ENCODE measurements around the gene CLCN5. TPM values are rescaled to one million over a fixed set of nuclear protein-coding genes. Genes with fewer than 3 reads are reported as not detected.

Gene CLCN5
- total and polyA plus RNA-seq, 10 of the 15 experiments (the other 5 are each of a cell fraction or from before 2014, with no cell fraction given): 0.33 to 3.8 (median 2.6) TPM

DNA sequence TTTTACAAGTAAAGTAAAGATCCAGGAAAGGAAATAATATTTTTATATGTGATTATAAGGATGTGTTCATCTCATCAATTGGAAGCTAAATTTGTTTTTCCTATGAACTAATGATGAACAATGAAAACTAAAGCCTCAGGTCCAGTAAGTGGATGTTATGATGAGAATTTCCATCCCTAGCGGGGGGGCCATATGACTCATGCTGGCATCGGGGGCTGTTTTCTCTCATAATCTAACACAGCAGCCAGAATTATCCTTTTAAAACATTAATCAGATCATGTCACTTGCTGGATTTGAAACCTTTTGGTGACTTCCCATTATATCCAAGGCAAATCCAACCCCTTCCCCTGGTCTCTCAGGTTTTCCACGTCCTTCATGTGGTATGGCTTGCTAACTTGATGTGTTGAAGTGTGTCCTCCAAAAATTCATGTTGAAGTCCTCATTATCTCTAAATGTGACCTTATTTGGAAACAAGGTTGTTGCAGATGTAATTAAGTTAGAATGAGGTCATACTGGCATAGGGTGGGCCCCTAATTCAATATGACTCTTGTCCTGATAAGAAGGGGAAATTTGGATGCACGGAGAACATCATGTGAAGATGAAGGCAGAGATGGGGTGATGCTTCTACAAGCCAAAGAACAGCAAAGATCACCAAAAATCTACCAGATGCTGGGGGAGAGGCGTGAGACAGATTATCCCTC lies 181.6 kb downstream of the CLCN5 start (continued):
- no peak for TF ChIP-seq NBN (IDR thresholded peaks at IDR 0.05)
- no peak for TF ChIP-seq CBX3 (IDR thresholded peaks at IDR 0.05; ENCODE audit: borderline replicate concordance, low read depth)
- no peak for TF ChIP-seq CEBPB (IDR thresholded peaks at IDR 0.05; ENCODE audit: borderline replicate concordance in 1 of 2, low read depth in 2 of 2, low read length in 2 of 2)
- TF ChIP-seq, protein P1, sequence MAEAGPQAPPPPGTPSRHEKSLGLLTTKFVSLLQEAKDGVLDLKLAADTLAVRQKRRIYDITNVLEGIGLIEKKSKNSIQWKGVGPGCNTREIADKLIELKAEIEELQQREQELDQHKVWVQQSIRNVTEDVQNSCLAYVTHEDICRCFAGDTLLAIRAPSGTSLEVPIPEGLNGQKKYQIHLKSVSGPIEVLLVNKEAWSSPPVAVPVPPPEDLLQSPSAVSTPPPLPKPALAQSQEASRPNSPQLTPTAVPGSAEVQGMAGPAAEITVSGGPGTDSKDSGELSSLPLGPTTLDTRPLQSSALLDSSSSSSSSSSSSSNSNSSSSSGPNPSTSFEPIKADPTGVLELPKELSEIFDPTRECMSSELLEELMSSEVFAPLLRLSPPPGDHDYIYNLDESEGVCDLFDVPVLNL (IDR thresholded peaks at IDR 0.05; ENCODE audit: low read depth, low read length): no peak
- no peak for TF ChIP-seq MEF2B (IDR thresholded peaks at IDR 0.05; ENCODE audit: partially characterized antibody, poor library complexity, severe bottlenecking)
- TF ChIP-seq KLF5 (IDR thresholded peaks at IDR 0.05; ENCODE audit: partially characterized antibody): no peak
- TF ChIP-seq NR2C1 (IDR thresholded peaks at IDR 0.05): no peak
- TF ChIP-seq ZSCAN29 (IDR thresholded peaks at IDR 0.05): no peak

DNA sequence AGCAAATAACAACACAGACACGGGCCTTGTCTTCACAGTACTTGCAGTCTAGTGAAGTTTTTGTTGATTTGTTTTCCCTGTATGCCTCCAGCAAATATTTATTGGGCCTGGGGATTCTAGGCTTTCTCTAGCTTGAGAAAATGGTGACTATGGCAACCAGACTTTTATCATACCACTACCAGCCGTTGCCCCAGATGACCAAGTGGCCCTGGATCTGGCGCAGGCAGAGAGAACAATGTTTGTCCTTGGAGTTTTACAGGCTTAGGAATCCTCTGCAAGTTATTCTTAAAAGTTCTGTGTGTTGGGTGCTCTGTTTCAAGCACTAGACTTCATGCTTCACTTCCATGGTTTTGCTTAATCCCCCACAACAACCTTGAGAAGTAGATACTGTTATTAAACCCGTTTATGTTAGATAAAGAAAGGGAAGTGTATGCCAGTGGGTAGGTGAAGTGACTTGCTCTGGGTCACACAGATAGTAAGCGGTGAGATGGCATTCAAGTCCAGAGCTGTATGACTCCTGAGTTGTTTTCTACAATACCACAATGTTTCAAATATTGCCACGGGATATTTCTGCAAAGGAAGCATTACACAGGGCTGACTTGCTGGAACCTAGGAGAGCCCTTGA lies 183.8 kb downstream of the CLCN5 start:
- H3K9ac ChIP-seq (ENCODE audit: control insufficient read depth, insufficient read depth, low read length): no peak overlapping the region
- no peak for DNase-seq (ENCODE audit: low read depth, low spot score)
- no peak for ATAC-seq
- SMC1A ChIA-PET (ENCODE audit: uncharacterized antibody, unreplicated experiment): no interaction called here
- RAD21 ChIA-PET (ENCODE audit: unreplicated experiment): no interaction called here
- no peaks in the 10 kb centered on the region for H3K4me1 ChIP-seq (ENCODE audit: control insufficient read depth, insufficient read depth, low read length)
- H3K4me2 ChIP-seq (ENCODE audit: control insufficient read depth, insufficient read depth): no peak overlapping the region
- H3K27me3 ChIP-seq (replicated peaks in 1 of 2; ENCODE audit: control insufficient read depth in 2 of 2, insufficient read depth in 2 of 2, low read length in 1 of 2): no peaks in the 10 kb centered on the region
- H3K79me2 ChIP-seq (ENCODE audit: control insufficient read depth, insufficient read depth, low read length): no peaks in the 10 kb centered on the region
- CTCF ChIA-PET: no interaction called here
- intact Hi-C loops (cut with micrococcal nuclease; ENCODE audit: unreplicated experiment): no loop called here
- TF ChIP-seq POU2F2 (IDR thresholded peaks at IDR 0.05; ENCODE audit: borderline replicate concordance, low read depth, low read length) (no peak), ESRRA (IDR thresholded peaks at IDR 0.05; ENCODE audit: low read length) (no peak), SIX5 (IDR thresholded peaks at IDR 0.05; ENCODE audit: low read depth, low read length, severe bottlenecking) (no peak), NBN (IDR thresholded peaks at IDR 0.05) (no peak), GATAD2B (conservative IDR thresholded peaks at IDR 0.05; ENCODE audit: low read depth) (no peak), GABPA (IDR thresholded peaks at IDR 0.05; ENCODE audit: low read depth) (no peak)
- TF ChIP-seq, protein P2, sequence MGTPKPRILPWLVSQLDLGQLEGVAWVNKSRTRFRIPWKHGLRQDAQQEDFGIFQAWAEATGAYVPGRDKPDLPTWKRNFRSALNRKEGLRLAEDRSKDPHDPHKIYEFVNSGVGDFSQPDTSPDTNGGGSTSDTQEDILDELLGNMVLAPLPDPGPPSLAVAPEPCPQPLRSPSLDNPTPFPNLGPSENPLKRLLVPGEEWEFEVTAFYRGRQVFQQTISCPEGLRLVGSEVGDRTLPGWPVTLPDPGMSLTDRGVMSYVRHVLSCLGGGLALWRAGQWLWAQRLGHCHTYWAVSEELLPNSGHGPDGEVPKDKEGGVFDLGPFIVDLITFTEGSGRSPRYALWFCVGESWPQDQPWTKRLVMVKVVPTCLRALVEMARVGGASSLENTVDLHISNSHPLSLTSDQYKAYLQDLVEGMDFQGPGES (IDR thresholded peaks at IDR 0.05): no peak
- TF ChIP-seq, protein P3, sequence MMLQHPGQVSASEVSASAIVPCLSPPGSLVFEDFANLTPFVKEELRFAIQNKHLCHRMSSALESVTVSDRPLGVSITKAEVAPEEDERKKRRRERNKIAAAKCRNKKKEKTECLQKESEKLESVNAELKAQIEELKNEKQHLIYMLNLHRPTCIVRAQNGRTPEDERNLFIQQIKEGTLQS (IDR thresholded peaks at IDR 0.05; ENCODE audit: borderline replicate concordance, extremely low read depth, low read depth, low read length): no peak
- BruUV-seq (replicated peaks): no TSS peak
- no peak overlapping the region for H2AFZ ChIP-seq (ENCODE audit: control insufficient read depth, low read depth, low read length)
- POLR2A ChIA-PET: interaction anchor here (0.6 kb wide), 1 partner anchor 74 kb away, joined by 4 read pairs; no protein-coding TSS in a partner anchor
- H4K20me1 ChIP-seq (ENCODE audit: control insufficient read depth, insufficient read depth): no peaks in the 10 kb centered on the region
- in situ Hi-C loops (cut with MboI): loop anchor here (10.0 kb wide), 1 partner anchor 479 kb away; no protein-coding TSS in a partner anchor
- 45% methylated on average over 6 of the region's 6 CpGs for WGBS (ENCODE audit: insufficient coverage, insufficient replicate concordance, low lambda C conversion rate, missing lambda C conversion rate)
- no peak overlapping the region for H3K4me3 ChIP-seq
- H3K27ac ChIP-seq (ENCODE audit: control insufficient read depth, insufficient read depth): no peak overlapping the region
- no peak for FAIRE-seq
- no peaks in the 10 kb centered on the region for H3K9me3 ChIP-seq (replicated peaks; ENCODE audit: control insufficient read depth, insufficient read depth, low read length)
- no peaks in the 10 kb centered on the region for H3K36me3 ChIP-seq (ENCODE audit: control insufficient read depth in 2 of 2, insufficient read depth in 2 of 2, low read length in 1 of 2)
